Adrenal gland (tissue), 5 donors: ENCODE measurements around the gene PDE6D.

Experiments
- POLR2A ChIP-seq, 2 donors: fragments of 450-650 bp; IDR thresholded peaks; one replicate each; pipeline ENCODE4 v1.6.1; 2017; ENCODE audit warnings: antibody characterized with exemption in 2 of 2, mild to moderate bottlenecking in 2 of 2, moderate library complexity in 1 of 2
- TF ChIP-seq, protein P1 (sequence below), 6 experiments: fragments of 450-650 bp in 4 of 6; fragments of 200-600 bp in 2 of 6; sonication (generic) in 1 of 6; IDR thresholded peaks; 1 replicate in 5 of 6; 2 replicates in 1 of 6; pipeline versions ENCODE4 v1.5.1 to v1.8.0; 2016 to 2021; ENCODE audit warnings: antibody characterized with exemption in 6 of 6, mild to moderate bottlenecking in 2 of 6, moderate library complexity in 1 of 6
- donor health status: DM: no; HTN: no; CAD: no.

DNA sequence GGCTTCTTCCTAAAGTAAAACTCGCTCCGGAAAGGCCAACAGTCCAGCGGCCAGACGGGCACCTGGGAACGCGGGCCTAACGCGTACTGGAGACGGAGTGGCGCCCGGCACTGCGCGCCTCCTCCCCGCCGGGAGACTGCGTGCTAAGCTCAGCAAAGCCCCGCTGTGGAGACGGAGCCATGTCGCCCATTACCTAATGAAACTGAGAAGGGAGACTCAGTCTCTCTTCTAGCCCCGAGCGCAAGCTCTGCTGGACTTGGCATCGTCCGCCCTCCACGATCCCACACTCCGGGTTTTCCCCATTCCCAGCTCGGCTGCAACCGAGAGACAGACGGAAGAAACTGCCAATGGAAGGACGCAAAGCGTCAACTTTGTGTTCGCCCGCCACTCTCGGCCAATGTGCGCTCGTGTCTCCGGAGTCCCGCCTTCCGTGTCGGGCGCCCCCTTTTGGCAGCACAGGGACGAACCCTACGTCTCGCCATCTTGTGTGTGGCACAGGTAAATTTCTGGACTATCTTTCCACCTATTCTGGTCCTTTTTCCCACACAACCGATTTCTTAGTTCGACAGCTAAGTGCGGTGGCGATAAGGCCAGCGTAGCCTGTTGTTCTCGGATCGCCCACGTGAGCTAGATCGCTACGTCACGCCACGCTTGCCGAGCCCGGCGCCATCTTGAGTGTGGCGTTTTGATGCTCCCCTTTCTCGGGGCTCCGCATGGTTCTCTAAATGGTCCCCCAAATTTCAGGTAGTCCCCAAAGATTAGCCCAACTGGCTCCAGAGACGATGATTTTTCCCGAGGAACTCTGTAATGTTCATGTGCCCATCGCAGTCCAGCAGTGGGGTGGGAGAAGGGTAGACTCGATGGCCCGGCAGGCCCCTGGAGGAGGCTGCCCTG is 74.1 kb downstream of the PDE6D start:
- TF ChIP-seq, protein P1, sequence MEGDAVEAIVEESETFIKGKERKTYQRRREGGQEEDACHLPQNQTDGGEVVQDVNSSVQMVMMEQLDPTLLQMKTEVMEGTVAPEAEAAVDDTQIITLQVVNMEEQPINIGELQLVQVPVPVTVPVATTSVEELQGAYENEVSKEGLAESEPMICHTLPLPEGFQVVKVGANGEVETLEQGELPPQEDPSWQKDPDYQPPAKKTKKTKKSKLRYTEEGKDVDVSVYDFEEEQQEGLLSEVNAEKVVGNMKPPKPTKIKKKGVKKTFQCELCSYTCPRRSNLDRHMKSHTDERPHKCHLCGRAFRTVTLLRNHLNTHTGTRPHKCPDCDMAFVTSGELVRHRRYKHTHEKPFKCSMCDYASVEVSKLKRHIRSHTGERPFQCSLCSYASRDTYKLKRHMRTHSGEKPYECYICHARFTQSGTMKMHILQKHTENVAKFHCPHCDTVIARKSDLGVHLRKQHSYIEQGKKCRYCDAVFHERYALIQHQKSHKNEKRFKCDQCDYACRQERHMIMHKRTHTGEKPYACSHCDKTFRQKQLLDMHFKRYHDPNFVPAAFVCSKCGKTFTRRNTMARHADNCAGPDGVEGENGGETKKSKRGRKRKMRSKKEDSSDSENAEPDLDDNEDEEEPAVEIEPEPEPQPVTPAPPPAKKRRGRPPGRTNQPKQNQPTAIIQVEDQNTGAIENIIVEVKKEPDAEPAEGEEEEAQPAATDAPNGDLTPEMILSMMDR (IDR thresholded peaks at IDR 0.05): peak; percentile 72 to 87 (median 82)
- TF ChIP-seq POLR2A (IDR thresholded peaks at IDR 0.05): peak; percentile 64 to 90
